MCF 10A (cell line): Measurements from ENCODE around the gene MDGA2. TPM values are rescaled to one million over a fixed set of nuclear protein-coding genes. Genes with fewer than 3 reads are reported as not detected.

Experiments
- BruUV-seq: library from RNA; stranded (reverse); fragments of 400-500 nt; replicated peaks from 2 replicates; lab custom pipeline; 2021; lab: Mats Ljungman, UMichigan
- CTCF ChIA-PET: fragments of 300-600 bp; sonication (Branson Sonifier 250); formaldehyde crosslinking; extraction: SDS; loops from one replicate; lab custom pipeline; 2021; ENCODE audit warnings: antibody characterized with exemption, inconsistent platforms; lab: Yijun Ruan, JAX
- POLR2A ChIA-PET: fragments of 300-600, 350-650 bp; sonication (Branson Sonifier 250); formaldehyde crosslinking; extraction: SDS; loops from one replicate; lab custom pipeline; 2020; ENCODE audit warnings: antibody characterized with exemption, inconsistent platforms; lab: Yijun Ruan, JAX
- DNase-seq: peaks from one replicate; pipeline ENCODE4 v3.0.0-alpha.2; 2018; ENCODE audit not compliant: unreplicated experiment
- H3K27ac Mint-ChIP-seq: one replicate; pipeline ENCODE4 v1.8.0; 2022; ENCODE audit warnings: mild to moderate bottlenecking, low read depth, mixed read lengths; ENCODE audit not compliant: unreplicated experiment
- H3K27me3 Mint-ChIP-seq: one replicate; pipeline ENCODE4 v1.8.0; 2022; ENCODE audit warnings: mixed read lengths; ENCODE audit not compliant: insufficient read depth, unreplicated experiment
- H3K36me3 Mint-ChIP-seq: one replicate; pipeline ENCODE4 v1.8.0; 2022; ENCODE audit warnings: mild to moderate bottlenecking, moderate library complexity, mixed read lengths; ENCODE audit not compliant: insufficient read depth, unreplicated experiment
- H3K4me1 Mint-ChIP-seq: one replicate; pipeline ENCODE4 v1.8.0; 2022; ENCODE audit warnings: mixed read lengths; ENCODE audit not compliant: insufficient read depth, unreplicated experiment
- H3K4me3 Mint-ChIP-seq: one replicate; pipeline ENCODE4 v1.8.0; 2022; ENCODE audit warnings: mild to moderate bottlenecking, moderate library complexity, mixed read lengths; ENCODE audit not compliant: unreplicated experiment
- H3K9me3 Mint-ChIP-seq: one replicate; pipeline ENCODE4 v1.8.0; 2022; ENCODE audit warnings: mixed read lengths; ENCODE audit not compliant: unreplicated experiment
- CTCF ChIP-seq: fragments of 200-600 bp; IDR thresholded peaks from one replicate; pipeline ENCODE4 v1.8.0; 2022; ENCODE audit warnings: antibody characterized with exemption, mild to moderate bottlenecking; ENCODE audit not compliant: unreplicated experiment
- intact Hi-C: fragments of 100-400 bp; cut with micrococcal nuclease; formaldehyde crosslinking; loops from 2 replicates; pipeline ENCODE4 v1.14.1; 2022
- total RNA-seq: library from RNA; stranded (reverse); gene quantifications from 2 replicates; pipeline ENCODE4 v1.2.3, GENCODE V29; 2022

Gene MDGA2
- total RNA-seq, 1 experiment from 2014 or later = not detected

- Mint-ChIP-seq H3K4me1 (no peaks in the 10 kb centered on the region), H3K9me3 (no peaks in the 10 kb centered on the region), H3K4me3 (no peak overlapping the region), H3K36me3 (no peaks in the 10 kb centered on the region), H3K27me3 (peaks cover 75% of the 10 kb centered on the region), H3K27ac (no peak overlapping the region)
- POLR2A ChIA-PET = no interaction called here
- intact Hi-C loops = no loop called here
- CTCF ChIA-PET = no interaction called here
- TF ChIP-seq CTCF = no peak
- BruUV-seq = no TSS peak
- DNase-seq = no peak
These were observed 615.4 kb downstream of the MDGA2 start for GRCh38 chr14:47060050-47060449.

- POLR2A ChIA-PET = no interaction called here
- Mint-ChIP-seq H3K4me1 (no peaks in the 10 kb centered on the region), H3K9me3 (no peaks in the 10 kb centered on the region), H3K27me3 (peaks cover 95% of the 10 kb centered on the region), H3K36me3 (no peaks in the 10 kb centered on the region), H3K4me3 (no peak overlapping the region), H3K27ac (no peak overlapping the region)
- TF ChIP-seq CTCF = no peak
- CTCF ChIA-PET = interaction anchor here (1.0 kb wide), 1 partner anchor 14 kb away, joined by 3 read pairs; no protein-coding TSS in a partner anchor
- no TSS peak for BruUV-seq
- intact Hi-C loops = no loop called here
- DNase-seq = no peak
These were observed 618.0 kb downstream of the MDGA2 start for GRCh38 chr14:47057364-47057763.

GRCh38 chr14:47044841-47045240 is 630.6 kb downstream of the MDGA2 start:
- H3K36me3 Mint-ChIP-seq = no peaks in the 10 kb centered on the region
- H3K27me3 Mint-ChIP-seq = peaks cover 47% of the 10 kb centered on the region
- POLR2A ChIA-PET = no interaction called here

GRCh38 chr14:47040550-47040949 is 634.9 kb downstream of the MDGA2 start:
- Mint-ChIP-seq H3K4me1 (no peaks in the 10 kb centered on the region), H3K27ac (no peak overlapping the region), H3K27me3 (peaks cover 42% of the 10 kb centered on the region), H3K9me3 (no peaks in the 10 kb centered on the region), H3K36me3 (no peaks in the 10 kb centered on the region), H3K4me3 (no peak overlapping the region)
- DNase-seq = peak; percentile 14
- ChIA-PET CTCF (no interaction called here), POLR2A (no interaction called here)
- intact Hi-C loops = loop anchor here (5.0 kb wide), 1 partner anchor 548 kb away; no protein-coding TSS in a partner anchor
- BruUV-seq = no TSS peak
- no peak for TF ChIP-seq CTCF

More at GRCh38 chr14:47044841-47045240, 630.6 kb downstream of the MDGA2 start:
- Mint-ChIP-seq H3K27ac (no peak overlapping the region), H3K4me3 (no peak overlapping the region), H3K4me1 (no peaks in the 10 kb centered on the region), H3K9me3 (no peaks in the 10 kb centered on the region)
- TF ChIP-seq CTCF = peak; percentile 12
- intact Hi-C loops = loop anchor here (2.0 to 5.0 kb wide), 2 partner anchors 234 to 553 kb away; no protein-coding TSS in a partner anchor
- CTCF ChIA-PET = interaction anchor here (0.6 to 1.0 kb wide), 2 partner anchors 37 to 212 kb away, joined by 3 to 4 read pairs; no protein-coding TSS in a partner anchor
- no peak for DNase-seq
- BruUV-seq = no TSS peak
